K562 (cell line): ENCODE data around the gene EPB41L4A. TPM values are rescaled to one million over a fixed set of nuclear protein-coding genes. Genes with fewer than 3 reads are reported as not detected.

ENCODE experiments used
- ASH1L ChIP-seq: fragments of 450-650 bp; IDR thresholded peaks from 2 replicates; pipeline ENCODE4 v1.6.1; 2018; ENCODE audit warnings: borderline replicate concordance, mild to moderate bottlenecking, low read depth; ENCODE audit not compliant: partially characterized antibody
- CBX3 ChIP-seq, 2 experiments: IDR thresholded peaks; 1 replicate in 1 of 2; 2 replicates in 1 of 2; pipeline ENCODE4 v1.6.1; 2012; ENCODE audit warnings: inconsistent platforms in 2 of 2, low read length in 2 of 2, borderline replicate concordance in 1 of 2, control low read depth in 1 of 2
- EP300 ChIP-seq: IDR thresholded peaks from 2 replicates; pipeline ENCODE4 v1.6.1; 2012; ENCODE audit warnings: low read length, improper control_type of control experiment
- ETV5 ChIP-seq: sonication (generic); formaldehyde crosslinking; IDR thresholded peaks from 2 replicates; pipeline ENCODE4 v1.4.0; 2020; ENCODE audit warnings: low read depth, mild to moderate bottlenecking, missing genetic modification reagents
- FOSL1 ChIP-seq: fragments of 200-800 bp; sonication (Bioruptor generic); conservative IDR thresholded peaks from 2 replicates; pipeline ENCODE4 v1.6.1; 2016; ENCODE audit warnings: missing genetic modification characterization, missing compliant biosample characterization
- FOXA1 ChIP-seq: fragments of 450-650 bp; IDR thresholded peaks from 2 replicates; pipeline ENCODE4 v1.6.1; 2016; ENCODE audit warnings: mild to moderate bottlenecking, borderline replicate concordance
- GTF2B ChIP-seq: IDR thresholded peaks from 2 replicates; pipeline ENCODE4 v1.6.1; 2011; ENCODE audit not compliant: insufficient read length; ENCODE audit errors: extremely low read depth
- HDAC3 ChIP-seq: fragments of 450-650 bp; IDR thresholded peaks from 2 replicates; pipeline ENCODE4 v1.6.1; 2018; ENCODE audit warnings: borderline replicate concordance, mild to moderate bottlenecking, moderate library complexity; ENCODE audit not compliant: partially characterized antibody
- KDM5B ChIP-seq: fragments of 200-600 bp; sonication (generic); IDR thresholded peaks from 2 replicates; pipeline ENCODE4 v1.6.1; 2012; ENCODE audit warnings: low read depth, mild to moderate bottlenecking, moderate library complexity, low read length, control low read depth, inconsistent platforms; ENCODE audit not compliant: insufficient replicate concordance
- MBD1 ChIP-seq: fragments of 250-450 bp; sonication (Bioruptor Pico); IDR thresholded peaks from 2 replicates; pipeline ENCODE4 v1.8.0; 2022; ENCODE audit warnings: inconsistent platforms
- MXD1 ChIP-seq: fragments of 250-450 bp; sonication (Bioruptor Pico); IDR thresholded peaks from 2 replicates; pipeline ENCODE4 v1.8.0; 2021; ENCODE audit warnings: borderline replicate concordance, mild to moderate bottlenecking, moderate library complexity; ENCODE audit not compliant: poor library complexity, severe bottlenecking
- NR2C1 ChIP-seq, 2 experiments: fragments of 450-650 bp; IDR thresholded peaks; 2 replicates each; pipeline ENCODE4 v1.6.1; 2017; ENCODE audit warnings: mild to moderate bottlenecking in 2 of 2, antibody characterized with exemption in 1 of 2, inconsistent platforms in 1 of 2, missing compliant biosample characterization in 1 of 2, missing genetic modification characterization in 1 of 2
- NR4A1 ChIP-seq, 2 experiments: fragments of 250-450 bp in 1 of 2; fragments of 450-650 bp in 1 of 2; sonication (Bioruptor Pico) in 1 of 2; IDR thresholded peaks; 2 replicates each; pipeline versions ENCODE4 v1.4.0 to v1.6.1; 2016 to 2020; ENCODE audit warnings: mild to moderate bottlenecking in 2 of 2, missing compliant biosample characterization in 1 of 2, missing genetic modification characterization in 1 of 2, moderate library complexity in 1 of 2
- PHTF2 ChIP-seq: fragments of 250-450 bp; sonication (Bioruptor Pico); IDR thresholded peaks from 2 replicates; pipeline ENCODE4 v1.5.0; 2021; ENCODE audit warnings: mild to moderate bottlenecking
- RCOR1 ChIP-seq, 2 experiments: IDR thresholded peaks; 2 replicates each; pipeline ENCODE4 v1.6.1; 2012; ENCODE audit warnings: low read depth in 2 of 2, low read length in 2 of 2, borderline replicate concordance in 1 of 2, improper control_type of control experiment in 1 of 2
- RFX7 ChIP-seq: fragments of 250-450 bp; sonication (Bioruptor Pico); IDR thresholded peaks from 2 replicates; pipeline ENCODE4 v1.5.1; 2021; ENCODE audit warnings: mild to moderate bottlenecking
- SFPQ ChIP-seq: fragments of 200-400 bp; formaldehyde crosslinking; IDR thresholded peaks from 2 replicates; pipeline ENCODE4 v1.6.1; 2017; ENCODE audit warnings: mild to moderate bottlenecking, low read depth, low read length, moderate library complexity
- SMARCC2 ChIP-seq: fragments of 450-650 bp; IDR thresholded peaks from 2 replicates; pipeline ENCODE4 v1.6.1; 2017; ENCODE audit warnings: antibody characterized with exemption, moderate library complexity, mild to moderate bottlenecking, low read depth
- TEAD4 ChIP-seq, 2 experiments: sonication (generic) in 1 of 2; formaldehyde crosslinking in 1 of 2; IDR thresholded peaks; 2 replicates each; pipeline versions ENCODE4 v1.6.1 to v1.8.0; 2012 to 2022; ENCODE audit warnings: borderline replicate concordance in 1 of 2, inconsistent platforms in 1 of 2, low read length in 1 of 2, mild to moderate bottlenecking in 1 of 2, missing genetic modification reagents in 1 of 2
- ZNF143 ChIP-seq: sonication (generic); formaldehyde crosslinking; IDR thresholded peaks from 2 replicates; pipeline ENCODE4 v1.9.0; 2022; ENCODE audit warnings: mild to moderate bottlenecking, missing genetic modification reagents
- ZNF668 ChIP-seq: fragments of 250-450 bp; sonication (Bioruptor Pico); IDR thresholded peaks from 2 replicates; pipeline ENCODE4 v1.8.0; 2022; ENCODE audit warnings: mild to moderate bottlenecking, inconsistent platforms
- polyA plus RNA-seq, 8 experiments: library from polyadenylated mRNA; depleted of rRNA in 4 of 8; stranded (reverse) in 5 of 8; unstranded in 3 of 8; fragments of >200 nt; fragmentation: Nextera tagmentation in 2 of 8; fragmentation: Illumina TruSeq in 1 of 8; extraction: Ambion mirVana in 2 of 8; extraction: Trizol in 1 of 8; gene quantifications; 2 replicates each; pipeline versions ENCODE4 v1.2.1 to v1.2.3, GENCODE V29; 2011 to 2014; ENCODE audit warnings: inconsistent platforms in 1 of 8, missing spikeins in 1 of 8
- total RNA-seq, 7 experiments: library from RNA; depleted of rRNA in 6 of 7; stranded (reverse); fragments of >200 nt in 6 of 7; fragmentation: Illumina TruSeq in 2 of 7; extraction: Trizol in 2 of 7; gene quantifications; 2 replicates each; pipeline versions ENCODE4 v1.2.1 to v1.2.3, GENCODE V29; 2011 to 2021; ENCODE audit warnings: low replicate concordance in 1 of 7

Gene EPB41L4A
- total and polyA plus RNA-seq, 9 of the 15 experiments (the other 6 are each of a cell fraction or from before 2014, with no cell fraction given) = 0.04 to 0.35 (median 0.12) TPM; not detected in 3

GRCh38 chr5:112160652-112161391 is 258.3 kb downstream of the EPB41L4A start (continued):
- TF ChIP-seq MBD1 (CRISPR knock-in tag) = no peak
- TF ChIP-seq FOSL1 (tag) = no peak
- TF ChIP-seq ZNF668 (CRISPR knock-in tag) = no peak
- TF ChIP-seq FOXA1 = no peak
- TF ChIP-seq PHTF2 (CRISPR knock-in tag) = no peak
- peak in 1 of 2 experiments; percentile 96; a peak in 2 of 3 replicates for TF ChIP-seq CBX3 (IDR thresholded peaks at IDR 0.05; ENCODE audit: borderline replicate concordance in 1 of 2, low read length in 2 of 2)
- peak; percentile 81 for TF ChIP-seq ASH1L
- no peak for TF ChIP-seq RFX7 (CRISPR knock-in tag)
- peak; percentile 21; the same call in 1 of the 2 replicates for TF ChIP-seq EP300
- TF ChIP-seq GTF2B = peak; percentile 40
- no peak for TF ChIP-seq HDAC3
- TF ChIP-seq NR2C1 (IDR thresholded peaks at IDR 0.05) = no peak
- no peak for TF ChIP-seq NR2C1 (tag; IDR thresholded peaks at IDR 0.05)
- TF ChIP-seq SMARCC2 = no peak
- TF ChIP-seq NR4A1 (CRISPR knock-in tag; IDR thresholded peaks at IDR 0.05) = no peak
- no peak for TF ChIP-seq NR4A1 (tag; IDR thresholded peaks at IDR 0.05)
- TF ChIP-seq SFPQ = no peak
- TF ChIP-seq MXD1 (CRISPR knock-in tag) = no peak
- peak; percentile 92 for TF ChIP-seq KDM5B
- peak; percentile 57 for TF ChIP-seq TEAD4 (IDR thresholded peaks at IDR 0.05; ENCODE audit: low read length)
- no peak for TF ChIP-seq TEAD4 (CRISPR knock-in tag; IDR thresholded peaks at IDR 0.05; ENCODE audit: borderline replicate concordance)
- no peak for TF ChIP-seq ETV5 (CRISPR knock-in tag)
- peak; percentile 78 for TF ChIP-seq ZNF143
- TF ChIP-seq RCOR1 (IDR thresholded peaks at IDR 0.05; ENCODE audit: borderline replicate concordance in 1 of 2, low read depth in 2 of 2, low read length in 2 of 2) = peak; percentile 38 to 75; a peak in 1 of 4 replicates
